Thyroid gland (tissue), 4 donors: Measurements from ENCODE around the gene HMGCS1.

Experiments used
- POLR2A ChIP-seq, 2 donors: fragments of 450-650 bp; IDR thresholded peaks; one replicate each; pipeline ENCODE4 v1.6.1; 2017; ENCODE audit warnings: antibody characterized with exemption in 2 of 2, mild to moderate bottlenecking in 2 of 2, moderate library complexity in 1 of 2
- TF ChIP-seq, protein P1 (sequence below), 6 experiments: fragments of 200-600 bp in 3 of 6; fragments of 450-650 bp in 3 of 6; sonication (generic) in 3 of 6; IDR thresholded peaks; one replicate each; pipeline ENCODE4 v1.5.1; 2016 to 2019; ENCODE audit warnings: antibody characterized with exemption in 6 of 6, mild to moderate bottlenecking in 2 of 6, inconsistent platforms in 1 of 6, moderate library complexity in 1 of 6

DNA sequence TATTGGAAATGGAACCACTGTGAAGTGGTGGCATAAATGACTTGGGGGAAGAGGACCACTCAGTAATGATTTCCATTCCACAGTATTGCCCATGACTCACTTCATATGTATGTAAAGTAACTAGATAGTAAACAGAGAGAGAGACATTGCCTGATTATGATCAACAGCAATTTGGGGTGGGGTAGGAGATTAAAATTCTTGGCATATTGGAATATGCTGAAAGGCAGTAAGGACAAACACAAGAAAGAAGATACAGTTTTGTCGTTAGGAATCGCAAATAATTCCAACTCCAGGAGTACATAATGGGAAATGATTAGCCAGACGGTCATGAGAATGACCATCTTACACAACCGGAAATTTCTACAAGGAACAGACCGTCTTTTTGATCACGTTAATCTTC is 1.5 kb upstream of the HMGCS1 start:
- no peak for TF ChIP-seq POLR2A (IDR thresholded peaks at IDR 0.05)
- TF ChIP-seq, protein P1, sequence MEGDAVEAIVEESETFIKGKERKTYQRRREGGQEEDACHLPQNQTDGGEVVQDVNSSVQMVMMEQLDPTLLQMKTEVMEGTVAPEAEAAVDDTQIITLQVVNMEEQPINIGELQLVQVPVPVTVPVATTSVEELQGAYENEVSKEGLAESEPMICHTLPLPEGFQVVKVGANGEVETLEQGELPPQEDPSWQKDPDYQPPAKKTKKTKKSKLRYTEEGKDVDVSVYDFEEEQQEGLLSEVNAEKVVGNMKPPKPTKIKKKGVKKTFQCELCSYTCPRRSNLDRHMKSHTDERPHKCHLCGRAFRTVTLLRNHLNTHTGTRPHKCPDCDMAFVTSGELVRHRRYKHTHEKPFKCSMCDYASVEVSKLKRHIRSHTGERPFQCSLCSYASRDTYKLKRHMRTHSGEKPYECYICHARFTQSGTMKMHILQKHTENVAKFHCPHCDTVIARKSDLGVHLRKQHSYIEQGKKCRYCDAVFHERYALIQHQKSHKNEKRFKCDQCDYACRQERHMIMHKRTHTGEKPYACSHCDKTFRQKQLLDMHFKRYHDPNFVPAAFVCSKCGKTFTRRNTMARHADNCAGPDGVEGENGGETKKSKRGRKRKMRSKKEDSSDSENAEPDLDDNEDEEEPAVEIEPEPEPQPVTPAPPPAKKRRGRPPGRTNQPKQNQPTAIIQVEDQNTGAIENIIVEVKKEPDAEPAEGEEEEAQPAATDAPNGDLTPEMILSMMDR (IDR thresholded peaks at IDR 0.05) = no peak
